Measurements from ENCODE around the gene PACRG. TPM values are rescaled to one million over a fixed set of nuclear protein-coding genes. Genes with fewer than 3 reads are reported as not detected.
A peak's percentile ranks its signal among the peaks of the same experiment; 100 is the strongest.

PACRG gene
- total and polyA plus RNA-seq, 2 experiments from 2014 or later, result 0.83 to 3.7 TPM

GRCh38 chr6:163323705-163324104, 595.9 kb downstream of the PACRG start:
- Histone ChIP-seq H3K27ac (no peak overlapping the region), H3K4me3 (no peak overlapping the region), H3K9me3 (ENCODE audit: low read depth) (no peaks in the 10 kb centered on the region), H3K27me3 (no peaks in the 10 kb centered on the region), H3K36me3 (no peaks in the 10 kb centered on the region), H3K4me1 (ENCODE audit: low read depth) (peaks cover 26% of the 10 kb centered on the region)
- TF ChIP-seq CTCF (IDR thresholded peaks at IDR 0.05; ENCODE audit: low read depth, low read length), result no peak
- DNase-seq (ENCODE audit: low read depth in 1 of 2, low spot score in 1 of 2), result no peak

- H3K36me3 ChIP-seq, result no peaks in the 10 kb centered on the region
- TF ChIP-seq CTCF (IDR thresholded peaks at IDR 0.05; ENCODE audit: low read depth, low read length), result no peak
- H3K4me1 ChIP-seq (ENCODE audit: low read depth), result peaks cover 24% of the 10 kb centered on the region
- H3K27me3 ChIP-seq, result no peaks in the 10 kb centered on the region
- no peak for DNase-seq (ENCODE audit: low read depth in 1 of 2, low spot score in 1 of 2)
- no peaks in the 10 kb centered on the region for H3K9me3 ChIP-seq (ENCODE audit: low read depth)
- H3K27ac ChIP-seq, result no peak overlapping the region
- H3K4me3 ChIP-seq, result no peak overlapping the region
Measured at GRCh38 chr6:163324326-163324687, 596.5 kb downstream of the PACRG start.

GRCh38 chr6:163324688-163325389, 597.1 kb downstream of the PACRG start:
- TF ChIP-seq CTCF (IDR thresholded peaks at IDR 0.05; ENCODE audit: low read depth, low read length), result no peak
- peaks cover 24% of the 10 kb centered on the region for H3K4me1 ChIP-seq (ENCODE audit: low read depth)
- H3K9me3 ChIP-seq (ENCODE audit: low read depth), result no peaks in the 10 kb centered on the region
- peak in 1 of 2 donors; percentile 56 for DNase-seq (ENCODE audit: low read depth in 1 of 2, low spot score in 1 of 2)
- H3K4me3 ChIP-seq, result no peak overlapping the region
- no peaks in the 10 kb centered on the region for H3K27me3 ChIP-seq
- no peak overlapping the region for H3K27ac ChIP-seq
- H3K36me3 ChIP-seq, result no peaks in the 10 kb centered on the region

GRCh38 chr6:163325390-163325784, 597.6 kb downstream of the PACRG start:
- no peaks in the 10 kb centered on the region for H3K36me3 ChIP-seq
- DNase-seq (ENCODE audit: low read depth in 1 of 2, low spot score in 1 of 2), result no peak
- no peak overlapping the region for H3K27ac ChIP-seq
- H3K27me3 ChIP-seq, result no peaks in the 10 kb centered on the region
- no peak for TF ChIP-seq CTCF (IDR thresholded peaks at IDR 0.05; ENCODE audit: low read depth, low read length)
- H3K4me3 ChIP-seq, result no peak overlapping the region
- peaks cover 18% of the 10 kb centered on the region for H3K4me1 ChIP-seq (ENCODE audit: low read depth)
- no peaks in the 10 kb centered on the region for H3K9me3 ChIP-seq (ENCODE audit: low read depth)

- Histone ChIP-seq H3K9me3 (ENCODE audit: low read depth) (no peaks in the 10 kb centered on the region), H3K4me3 (no peak overlapping the region), H3K36me3 (no peaks in the 10 kb centered on the region), H3K27ac (no peak overlapping the region), H3K27me3 (no peaks in the 10 kb centered on the region), H3K4me1 (ENCODE audit: low read depth) (peaks cover 9% of the 10 kb centered on the region)
- no peak for DNase-seq (ENCODE audit: low read depth in 1 of 2, low spot score in 1 of 2)
- TF ChIP-seq CTCF (IDR thresholded peaks at IDR 0.05; ENCODE audit: low read depth, low read length), result no peak
Measured at GRCh38 chr6:163327165-163327880, 599.5 kb downstream of the PACRG start.

Measured in cardiac muscle cell (in vitro differentiated cells and primary cell).